Measurements from ENCODE around the gene NUP62.

NUP62 gene

GRCh38 chr19:49887665-49888509 is 41.4 kb downstream of the NUP62 start:
- DNase-seq (ENCODE audit: low read depth, low spot score), result no peak
- no peak overlapping the region for H3K4me3 ChIP-seq (ENCODE audit: low read length)

DNA sequence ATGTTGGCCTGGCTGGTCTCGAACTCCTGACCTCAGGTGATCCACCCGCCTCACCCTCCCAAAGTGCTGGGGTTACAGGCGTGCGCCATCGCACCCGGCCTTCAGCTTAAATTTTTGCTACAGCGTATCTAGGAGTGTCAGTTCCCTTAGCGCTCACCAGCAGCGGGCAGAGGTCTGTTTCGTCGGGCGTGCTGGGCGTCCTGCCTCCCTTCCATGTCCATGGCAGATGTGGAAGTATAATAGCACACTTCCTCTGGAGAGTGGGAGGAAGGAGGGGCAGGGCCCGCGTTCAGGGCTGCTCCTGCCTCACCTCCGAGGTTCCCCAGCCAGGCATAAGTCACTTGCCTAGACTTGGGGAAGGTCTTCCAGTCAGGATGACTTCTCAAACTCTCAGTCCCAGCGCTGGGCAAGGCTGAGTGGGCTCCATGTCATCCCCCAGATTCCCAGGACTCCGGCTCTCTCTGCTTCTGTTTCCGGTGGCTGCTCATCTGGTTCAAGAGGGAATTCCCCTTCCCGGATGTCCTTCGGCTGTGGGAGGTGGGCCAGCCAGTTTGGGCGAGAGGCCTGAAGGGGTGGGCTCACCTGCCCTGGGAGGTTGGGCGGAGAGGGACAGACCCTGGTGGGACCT is 42.2 kb downstream of the NUP62 start:
- DNase-seq (ENCODE audit: low read depth, low spot score), result no peak
- H3K4me3 ChIP-seq (ENCODE audit: low read length), result no peak overlapping the region

DNA sequence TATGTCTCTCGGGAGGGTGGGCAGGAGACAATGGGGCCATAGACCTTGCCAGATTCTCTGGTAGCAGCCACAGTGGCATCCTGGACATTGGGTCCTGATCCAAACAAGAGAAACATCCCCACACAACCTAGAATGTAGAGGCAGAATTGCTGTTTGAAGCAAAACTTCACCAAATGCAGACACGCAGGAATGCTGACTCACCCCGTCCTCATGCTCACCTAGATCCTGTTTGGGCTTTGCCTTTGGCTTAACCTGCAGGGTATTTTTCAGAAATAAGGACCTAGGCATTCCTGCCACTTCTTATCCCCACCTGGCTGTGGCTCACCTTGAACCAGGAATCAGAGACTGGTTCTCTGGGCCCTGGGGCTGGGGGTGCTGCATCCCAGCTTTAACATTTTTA is 44.5 kb downstream of the NUP62 start:
- no peak overlapping the region for H3K4me3 ChIP-seq (ENCODE audit: low read length)
- no peak for DNase-seq (ENCODE audit: low read depth, low spot score)

DNA sequence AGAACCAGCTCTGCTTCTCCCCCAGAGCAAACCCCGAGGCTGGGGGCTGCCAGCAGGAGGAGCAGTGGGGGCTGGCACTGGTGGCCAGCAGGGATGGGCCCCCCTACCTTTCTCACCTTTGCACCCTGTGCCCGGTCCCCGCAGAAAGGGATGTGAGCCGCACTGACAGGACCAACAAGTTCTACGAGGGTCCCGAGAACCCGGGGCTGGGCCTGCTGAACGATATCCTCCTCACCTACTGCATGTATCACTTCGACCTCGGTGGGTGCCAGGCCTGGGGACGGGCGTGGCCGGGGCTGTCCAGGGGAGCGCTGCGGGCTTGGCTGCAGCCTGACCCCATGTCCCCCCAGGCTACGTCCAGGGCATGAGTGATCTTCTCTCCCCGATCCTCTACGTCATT is 45.2 kb downstream of the NUP62 start:
- no peak overlapping the region for H3K4me3 ChIP-seq (ENCODE audit: low read length)
- no peak for DNase-seq (ENCODE audit: low read depth, low spot score)

DNA sequence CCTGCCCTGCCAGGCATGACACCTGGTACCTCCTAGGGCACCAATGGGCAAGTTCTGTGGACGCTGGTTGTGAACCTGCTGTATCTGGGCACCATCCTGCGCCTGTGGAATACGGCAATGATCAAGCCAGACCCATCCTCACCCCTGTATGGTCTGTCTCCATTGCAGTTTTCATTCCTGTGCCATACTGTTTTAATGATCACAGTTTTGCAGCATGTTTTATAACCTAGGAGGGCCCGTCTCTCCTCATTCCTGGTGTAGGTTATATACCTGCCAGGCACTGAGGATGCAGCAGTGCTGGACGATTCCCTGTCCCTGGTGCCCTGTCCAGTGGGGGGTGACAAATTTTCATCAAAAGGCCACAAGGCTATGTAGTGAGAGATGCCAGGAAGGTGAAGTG is 46.2 kb downstream of the NUP62 start:
- DNase-seq (ENCODE audit: low read depth, low spot score), result no peak
- H3K4me3 ChIP-seq (ENCODE audit: low read length), result no peak overlapping the region

- no peak for DNase-seq (ENCODE audit: low read depth, low spot score)
- H3K4me3 ChIP-seq (ENCODE audit: low read length), result no peak overlapping the region
Measured at GRCh38 chr19:49882643-49883042, 46.7 kb downstream of the NUP62 start.

DNA sequence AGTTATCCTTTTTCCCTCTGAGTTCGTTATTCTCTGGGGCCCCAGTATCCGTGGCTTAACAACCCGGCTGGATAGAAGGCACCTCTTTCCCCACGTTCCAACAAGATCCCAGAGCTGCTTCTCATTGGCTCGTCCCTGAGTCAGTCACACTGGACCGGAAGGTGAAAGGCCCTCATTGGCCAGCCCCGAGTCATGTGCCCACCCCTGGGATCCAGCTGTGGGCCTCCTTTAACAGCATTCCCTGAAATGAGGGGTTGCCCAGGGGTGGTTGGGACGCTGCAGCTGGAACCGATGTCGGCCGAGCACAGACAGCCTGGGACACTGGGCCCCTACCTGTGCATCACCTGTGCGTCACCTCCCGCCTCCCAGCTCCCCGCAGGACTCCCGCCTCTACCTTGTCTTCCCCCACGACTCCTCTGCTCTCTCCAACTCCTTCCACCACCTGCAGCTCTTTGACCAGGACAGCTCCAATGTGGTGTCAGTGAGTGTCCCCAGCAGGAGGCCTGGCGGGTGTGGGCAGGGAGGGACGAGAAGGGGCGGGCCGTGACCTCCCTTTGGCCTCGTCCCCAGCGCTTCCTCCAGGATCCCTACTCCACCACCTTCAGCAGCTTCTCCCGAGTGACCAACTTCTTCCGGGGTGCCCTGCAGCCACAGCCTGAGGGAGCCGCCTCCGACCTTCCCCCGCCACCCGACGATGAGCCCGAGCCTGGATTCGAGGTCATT is 47.5 kb downstream of the NUP62 start:
- no peak overlapping the region for H3K4me3 ChIP-seq (ENCODE audit: low read length)
- no peak for DNase-seq (ENCODE audit: low read depth, low spot score)

GRCh38 chr19:49881186-49881585 is 48.1 kb downstream of the NUP62 start:
- no peak for DNase-seq (ENCODE audit: low read depth, low spot score)
- no peak overlapping the region for H3K4me3 ChIP-seq (ENCODE audit: low read length)

GRCh38 chr19:49880162-49880869 is 49.0 kb downstream of the NUP62 start:
- DNase-seq (ENCODE audit: low read depth, low spot score), result no peak
- no peak overlapping the region for H3K4me3 ChIP-seq (ENCODE audit: low read length)

DNA sequence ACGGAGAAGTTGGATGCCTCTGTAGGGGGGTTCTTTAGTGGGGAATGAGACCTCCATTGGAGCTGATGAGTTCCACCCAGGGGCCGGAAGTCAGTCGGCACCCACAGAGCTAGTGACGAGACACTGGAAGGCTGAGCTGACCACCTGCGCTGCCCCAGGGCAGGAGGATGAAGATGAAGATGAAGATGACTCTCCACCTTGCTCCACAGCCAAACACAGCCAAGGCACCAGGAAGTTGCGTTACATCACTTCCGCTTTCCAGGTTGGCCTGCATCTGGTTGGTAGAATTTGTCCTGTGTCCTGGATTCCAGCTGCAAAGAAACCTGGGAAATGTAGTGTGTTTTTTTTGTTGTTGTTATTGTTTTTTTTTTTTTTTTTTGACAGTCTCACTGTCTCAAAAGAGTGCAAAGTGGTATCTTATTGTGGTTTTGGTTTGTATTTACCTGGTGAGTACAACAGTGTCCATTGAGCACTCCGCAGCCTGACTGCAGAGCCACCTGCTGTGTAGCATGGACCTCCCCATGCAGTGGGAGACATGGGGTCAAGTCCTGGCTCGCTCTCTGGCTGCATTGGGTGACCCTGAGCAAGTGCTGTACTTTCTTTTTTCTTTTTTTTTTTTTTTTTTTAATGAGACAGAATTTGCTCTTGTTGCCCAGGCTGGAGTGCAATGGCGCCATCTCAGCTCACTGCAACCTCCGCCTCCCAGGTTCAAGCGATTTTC is 49.9 kb downstream of the NUP62 start:
- DNase-seq (ENCODE audit: low read depth, low spot score), result no peak
- no peak overlapping the region for H3K4me3 ChIP-seq (ENCODE audit: low read length)

- no peak for DNase-seq (ENCODE audit: low read depth, low spot score)
- peak overlapping the region; percentile 69 for H3K4me3 ChIP-seq (ENCODE audit: low read length)
Measured at GRCh38 chr19:49878744-49879070, 50.6 kb downstream of the NUP62 start.

GRCh38 chr19:49877879-49878743 is 51.2 kb downstream of the NUP62 start:
- H3K4me3 ChIP-seq (ENCODE audit: low read length), result peak overlapping the region; percentile 69
- peak; percentile 93 for DNase-seq (ENCODE audit: low read depth, low spot score)

- H3K4me3 ChIP-seq (ENCODE audit: low read length), result peak within 1 kb of the TSS; percentile 69
- DNase-seq (ENCODE audit: low read depth, low spot score), result peak; percentile 100
Measured at GRCh38 chr19:49877020-49877878, 52.1 kb downstream of the NUP62 start, which contains the start of the genes AKT1S1 and TBC1D17. AKT1S1 (minus strand) TSS chr19:49877355; CDS start chr19:49873295, 4,060 bp downstream. TBC1D17 (plus strand) TSS chr19:49877702; CDS start chr19:49877724, 22 bp downstream.

GRCh38 chr19:49876422-49877019 is 52.8 kb downstream of the NUP62 start:
- peak overlapping the region; percentile 69 for H3K4me3 ChIP-seq (ENCODE audit: low read length)
- peak; percentile 99 for DNase-seq (ENCODE audit: low read depth, low spot score)

DNA sequence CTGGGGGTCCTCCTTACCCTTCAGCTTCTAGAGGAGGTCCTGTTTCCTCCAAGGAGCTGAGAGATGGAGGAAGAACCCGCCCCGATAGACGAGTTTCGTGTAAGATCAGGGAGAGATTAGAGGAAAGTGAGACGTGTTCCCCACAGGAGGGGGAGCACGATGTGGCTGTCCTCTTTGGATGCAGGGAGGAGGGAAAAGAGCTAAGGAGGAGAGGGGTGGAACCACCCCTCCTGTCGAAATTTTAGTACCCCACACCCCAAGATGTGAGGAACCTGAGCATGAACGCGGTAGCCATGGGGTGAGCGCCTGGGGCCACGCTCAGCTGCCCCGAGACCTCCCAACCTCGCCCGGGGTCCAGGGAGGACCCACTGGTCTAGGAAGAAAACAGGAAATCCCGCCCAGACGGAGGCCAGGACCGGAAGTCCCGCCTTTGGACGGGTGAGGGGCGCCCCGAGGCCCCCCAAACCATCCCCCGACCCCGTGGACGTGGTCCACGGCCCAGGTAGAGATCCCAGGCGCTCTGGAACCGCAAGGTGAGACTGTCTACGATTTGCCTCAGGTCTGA is 53.4 kb downstream of the NUP62 start:
- no peak for DNase-seq (ENCODE audit: low read depth, low spot score)
- H3K4me3 ChIP-seq (ENCODE audit: low read length), result peak overlapping the region; percentile 69

- peak overlapping the region; percentile 69 for H3K4me3 ChIP-seq (ENCODE audit: low read length)
- DNase-seq (ENCODE audit: low read depth, low spot score), result no peak
Measured at GRCh38 chr19:49875177-49875576, 54.1 kb downstream of the NUP62 start.

Data from Jurkat, Clone E6-1 (cell line).